Stomach (tissue), 9 donors: ENCODE measurements around the gene RASGRP1. TPM values are rescaled to one million over a fixed set of nuclear protein-coding genes. Genes with fewer than 3 reads are reported as not detected.

Experiments used
- DNase-seq, 2 donors: peaks; one replicate each; pipeline versions ENCODE4 v3.0.0 to v3.0.0-alpha.2; 2013 to 2019
- H3K27ac ChIP-seq, 5 donors: fragments of 200-600 bp in 4 of 5; sonication (generic) in 4 of 5; one replicate each; pipeline ENCODE4 v1.5.1; 2013 to 2019; ENCODE audit warnings: mild to moderate bottlenecking in 1 of 5, moderate library complexity in 1 of 5
- H3K27me3 ChIP-seq, 3 donors: fragments of 200-600 bp; sonication (generic); one replicate each; pipeline ENCODE4 v1.5.1; 2017 to 2019; ENCODE audit warnings: mixed run types in 1 of 3
- H3K36me3 ChIP-seq, 4 donors: fragments of 200-600 bp; sonication (generic); 1 replicate in 3 of 4; 2 replicates in 1 of 4; pipeline ENCODE4 v1.5.1; 2016 to 2019
- H3K4me1 ChIP-seq, 4 donors: fragments of 200-600 bp; sonication (generic); one replicate each; pipeline ENCODE4 v1.5.1; 2016 to 2019
- H3K4me3 ChIP-seq, 4 donors: fragments of 200-600 bp; sonication (generic) in 3 of 4; one replicate each; pipeline ENCODE4 v1.5.1; 2016 to 2019; ENCODE audit warnings: mild to moderate bottlenecking in 1 of 4
- H3K9me3 ChIP-seq, 4 donors: fragments of 200-600 bp; sonication (generic); one replicate each; pipeline ENCODE4 v1.5.1; 2016 to 2019
- EP300 ChIP-seq: sonication (generic); formaldehyde crosslinking; IDR thresholded peaks from one replicate; pipeline ENCODE4 v1.6.1; 2017; ENCODE audit warnings: antibody characterized with exemption
- POLR2A ChIP-seq, 4 donors: fragments of 450-650 bp; IDR thresholded peaks; one replicate each; pipeline ENCODE4 v1.6.1; 2016; ENCODE audit warnings: antibody characterized with exemption in 4 of 4, control low read depth in 2 of 4, mild to moderate bottlenecking in 1 of 4, moderate library complexity in 1 of 4
- POLR2AphosphoS5 ChIP-seq, 3 donors: sonication (generic); formaldehyde crosslinking; IDR thresholded peaks; one replicate each; pipeline ENCODE4 v1.6.1; 2016; ENCODE audit warnings: antibody characterized with exemption in 3 of 3
- WGBS, 5 donors: extraction: QIAGEN DNeasy Blood & Tissue Kit in 3 of 5; methylation state at CpG; one replicate each; pipeline versions ENCODE4 v1.1.5 to v1.1.7; 2013 to 2018; 5-methylcytosine and 5-hydroxymethylcytosine counted together
- intact Hi-C: fragments of 100-400 bp; cut with DNase I; formaldehyde crosslinking; loops from one replicate; pipeline ENCODE4 v1.15.1; 2023; ENCODE audit warnings: low total_unique reads
- polyA plus RNA-seq, 3 donors: library from polyadenylated mRNA; stranded (reverse); fragments of 200-250 nt; gene quantifications; one replicate each; pipeline ENCODE4 v1.2.3, GENCODE V29; 2013
- total RNA-seq, 5 donors: library from RNA; depleted of rRNA; stranded (reverse); fragments of >200 nt; gene quantifications; one replicate each; pipeline versions ENCODE4 v1.1.0 to v1.2.3, GENCODE V29; 2014 to 2016
- TF ChIP-seq, protein P1 (sequence below), 7 experiments: fragments of 450-650 bp in 4 of 7; fragments of 200-600 bp in 3 of 7; sonication (generic) in 3 of 7; IDR thresholded peaks; one replicate each; pipeline ENCODE4 v1.5.1; 2016 to 2019; ENCODE audit warnings: antibody characterized with exemption in 7 of 7, control low read depth in 2 of 7, mild to moderate bottlenecking in 1 of 7
- donor health status: healthy with polysubstance abuse.
- donor health status: Bipolar disorder and iron deficiency.
- donor health status: healthy.

RASGRP1 gene
- total and polyA plus RNA-seq, 8 donors: 0.29 to 12.3 (median 2.8) TPM

DNA sequence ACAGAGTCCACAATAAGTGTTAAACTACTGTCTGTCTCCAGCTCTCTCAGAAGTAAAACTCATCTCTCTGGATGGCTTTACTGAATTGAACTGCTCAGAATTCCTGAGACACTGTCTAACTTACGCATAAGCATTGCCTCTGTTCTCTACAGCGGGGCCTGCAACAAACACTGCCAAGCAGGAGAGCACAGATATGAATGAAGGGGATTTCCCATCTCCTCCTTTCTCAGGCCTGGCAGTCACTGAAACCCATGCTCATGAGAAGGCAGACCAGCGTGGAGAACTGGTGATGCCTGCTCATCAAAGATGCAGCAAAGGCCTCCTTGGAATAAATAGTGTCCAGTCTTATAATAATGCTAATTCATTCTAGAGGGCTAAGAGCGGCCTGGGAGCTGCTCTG lies 10.3 kb downstream of the RASGRP1 start:
- DNase-seq: no peak
- no peaks in the 10 kb centered on the region for H3K36me3 ChIP-seq
- TF ChIP-seq POLR2A (IDR thresholded peaks at IDR 0.05) (no peak), POLR2AphosphoS5 (IDR thresholded peaks at IDR 0.05) (no peak), EP300 (no peak)
- TF ChIP-seq, protein P1, sequence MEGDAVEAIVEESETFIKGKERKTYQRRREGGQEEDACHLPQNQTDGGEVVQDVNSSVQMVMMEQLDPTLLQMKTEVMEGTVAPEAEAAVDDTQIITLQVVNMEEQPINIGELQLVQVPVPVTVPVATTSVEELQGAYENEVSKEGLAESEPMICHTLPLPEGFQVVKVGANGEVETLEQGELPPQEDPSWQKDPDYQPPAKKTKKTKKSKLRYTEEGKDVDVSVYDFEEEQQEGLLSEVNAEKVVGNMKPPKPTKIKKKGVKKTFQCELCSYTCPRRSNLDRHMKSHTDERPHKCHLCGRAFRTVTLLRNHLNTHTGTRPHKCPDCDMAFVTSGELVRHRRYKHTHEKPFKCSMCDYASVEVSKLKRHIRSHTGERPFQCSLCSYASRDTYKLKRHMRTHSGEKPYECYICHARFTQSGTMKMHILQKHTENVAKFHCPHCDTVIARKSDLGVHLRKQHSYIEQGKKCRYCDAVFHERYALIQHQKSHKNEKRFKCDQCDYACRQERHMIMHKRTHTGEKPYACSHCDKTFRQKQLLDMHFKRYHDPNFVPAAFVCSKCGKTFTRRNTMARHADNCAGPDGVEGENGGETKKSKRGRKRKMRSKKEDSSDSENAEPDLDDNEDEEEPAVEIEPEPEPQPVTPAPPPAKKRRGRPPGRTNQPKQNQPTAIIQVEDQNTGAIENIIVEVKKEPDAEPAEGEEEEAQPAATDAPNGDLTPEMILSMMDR (IDR thresholded peaks at IDR 0.05): no peak
- H3K4me3 ChIP-seq: no peak overlapping the region
- H3K9me3 ChIP-seq: no peaks in the 10 kb centered on the region
- no peaks in the 10 kb centered on the region for H3K4me1 ChIP-seq
- H3K27ac ChIP-seq: no peak overlapping the region
- H3K27me3 ChIP-seq: peaks cover 0 to 6% (median 0%) of the 10 kb centered on the region in 3 donors
- intact Hi-C loops: no loop called here
- WGBS, 5 donors: 56 to 76% (median 59%) methylated on average over 4 of the region's 4 CpGs

DNA sequence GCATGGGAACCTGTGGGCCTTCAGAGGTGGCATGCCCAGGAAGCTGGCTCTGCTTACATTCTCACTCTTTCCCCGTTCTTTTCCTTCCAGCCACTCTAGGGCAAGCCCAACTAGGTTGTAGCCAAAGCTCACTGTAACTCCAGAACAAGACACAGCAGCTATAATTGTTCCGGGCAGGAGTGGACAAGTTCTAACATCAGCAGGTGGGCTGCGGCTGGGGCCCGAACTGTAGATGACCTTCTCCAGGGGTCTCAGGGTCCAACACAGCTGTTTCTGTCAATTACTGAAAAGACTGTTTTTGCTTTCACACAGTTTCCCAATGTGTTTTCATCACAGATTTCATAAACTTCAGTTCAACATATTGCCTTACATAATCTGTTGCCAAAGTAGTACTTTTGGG lies 11.5 kb downstream of the RASGRP1 start:
- DNase-seq: no peak
- Histone ChIP-seq H3K36me3 (no peaks in the 10 kb centered on the region), H3K27me3 (peaks cover 0 to 14% (median 0%) of the 10 kb centered on the region in 3 donors), H3K9me3 (no peaks in the 10 kb centered on the region), H3K27ac (no peak overlapping the region), H3K4me1 (no peaks in the 10 kb centered on the region), H3K4me3 (no peak overlapping the region)
- intact Hi-C loops: no loop called here
- WGBS, 5 donors: 76 to 90% (median 81%) methylated on average over 4 of the region's 4 CpGs
- TF ChIP-seq POLR2A (IDR thresholded peaks at IDR 0.05): no peak
- TF ChIP-seq EP300: no peak
- TF ChIP-seq POLR2AphosphoS5 (IDR thresholded peaks at IDR 0.05): no peak
- TF ChIP-seq, protein P1 (IDR thresholded peaks at IDR 0.05): no peak

DNA sequence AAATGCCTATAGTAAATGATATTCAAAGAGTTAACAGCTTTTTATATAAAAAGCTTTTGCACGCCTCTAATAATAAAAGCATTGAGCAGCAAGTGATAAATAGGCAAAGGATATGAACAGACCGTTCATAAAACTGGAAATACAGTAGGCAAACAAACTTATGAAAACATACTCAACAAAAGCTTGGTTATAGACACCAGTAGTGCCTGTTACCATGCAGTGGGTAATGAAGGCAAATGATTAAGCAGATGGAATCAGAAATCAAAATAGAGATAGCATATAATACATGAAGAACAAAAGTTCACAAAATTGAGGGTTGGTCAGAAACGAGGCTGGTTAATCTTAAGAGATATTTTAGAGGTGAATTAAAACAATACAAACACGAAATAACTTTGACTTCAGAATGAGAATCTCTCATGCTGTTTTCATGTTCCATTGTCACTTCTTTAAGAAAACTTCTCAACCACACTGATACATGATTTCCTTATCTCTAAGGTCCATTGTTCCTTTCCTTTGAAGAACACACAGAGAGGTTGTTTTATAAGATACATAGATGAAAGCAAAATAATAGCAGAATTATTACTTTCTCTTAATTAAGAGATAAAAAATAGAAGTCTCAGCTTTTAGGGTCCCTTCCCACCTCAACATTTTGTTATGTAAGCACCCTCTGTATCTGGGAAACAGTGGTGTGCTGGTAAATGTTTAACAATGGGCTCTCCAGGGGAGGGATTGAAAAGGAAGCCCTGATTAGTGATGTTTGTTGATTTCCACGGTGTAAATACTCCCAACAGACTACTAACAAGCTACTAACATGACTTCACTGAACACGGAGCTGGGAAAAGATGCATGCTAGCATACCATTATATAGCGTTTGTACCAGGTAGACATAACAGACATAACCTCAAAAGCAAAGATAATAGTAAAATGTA lies 12.6 kb downstream of the RASGRP1 start:
- H3K27ac ChIP-seq: no peak overlapping the region
- TF ChIP-seq EP300: no peak
- TF ChIP-seq POLR2AphosphoS5 (IDR thresholded peaks at IDR 0.05): no peak
- intact Hi-C loops: no loop called here
- H3K36me3 ChIP-seq: no peaks in the 10 kb centered on the region
- H3K4me1 ChIP-seq: no peaks in the 10 kb centered on the region
- no peaks in the 10 kb centered on the region for H3K9me3 ChIP-seq
- H3K4me3 ChIP-seq: no peak overlapping the region
- peaks cover 0 to 14% (median 0%) of the 10 kb centered on the region in 3 donors for H3K27me3 ChIP-seq
- 20 to 37% (median 27%) methylated on average over 7 of the region's 7 CpGs for WGBS, 5 donors
- no peak for DNase-seq

DNA sequence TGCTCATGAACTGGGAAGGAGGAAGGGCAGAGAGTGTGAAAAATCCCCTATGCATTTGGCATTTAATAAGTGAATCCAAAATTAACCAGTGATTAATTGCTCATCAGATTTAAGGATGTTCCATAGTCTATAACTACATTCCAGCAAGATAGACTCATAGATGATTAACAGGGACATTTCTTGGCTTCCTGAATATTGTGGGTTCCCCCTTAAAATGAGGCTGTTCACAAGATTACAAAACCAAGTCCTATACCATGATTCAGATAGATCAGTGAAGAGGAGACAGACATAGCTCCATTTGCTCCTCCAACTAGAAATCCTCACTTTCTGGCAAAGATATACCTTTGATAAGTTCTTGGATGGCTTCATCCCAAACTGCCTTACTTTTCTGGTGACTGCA lies 15.4 kb downstream of the RASGRP1 start:
- H3K9me3 ChIP-seq: no peaks in the 10 kb centered on the region
- DNase-seq: no peak
- no peak overlapping the region for H3K4me3 ChIP-seq
- no peaks in the 10 kb centered on the region for H3K36me3 ChIP-seq
- intact Hi-C loops: no loop called here
- H3K4me1 ChIP-seq: no peaks in the 10 kb centered on the region
- no peak overlapping the region for H3K27ac ChIP-seq
- TF ChIP-seq POLR2AphosphoS5 (IDR thresholded peaks at IDR 0.05) (no peak), POLR2A (IDR thresholded peaks at IDR 0.05) (no peak), EP300 (no peak)
- peaks cover 0 to 14% (median 0%) of the 10 kb centered on the region in 3 donors for H3K27me3 ChIP-seq

DNA sequence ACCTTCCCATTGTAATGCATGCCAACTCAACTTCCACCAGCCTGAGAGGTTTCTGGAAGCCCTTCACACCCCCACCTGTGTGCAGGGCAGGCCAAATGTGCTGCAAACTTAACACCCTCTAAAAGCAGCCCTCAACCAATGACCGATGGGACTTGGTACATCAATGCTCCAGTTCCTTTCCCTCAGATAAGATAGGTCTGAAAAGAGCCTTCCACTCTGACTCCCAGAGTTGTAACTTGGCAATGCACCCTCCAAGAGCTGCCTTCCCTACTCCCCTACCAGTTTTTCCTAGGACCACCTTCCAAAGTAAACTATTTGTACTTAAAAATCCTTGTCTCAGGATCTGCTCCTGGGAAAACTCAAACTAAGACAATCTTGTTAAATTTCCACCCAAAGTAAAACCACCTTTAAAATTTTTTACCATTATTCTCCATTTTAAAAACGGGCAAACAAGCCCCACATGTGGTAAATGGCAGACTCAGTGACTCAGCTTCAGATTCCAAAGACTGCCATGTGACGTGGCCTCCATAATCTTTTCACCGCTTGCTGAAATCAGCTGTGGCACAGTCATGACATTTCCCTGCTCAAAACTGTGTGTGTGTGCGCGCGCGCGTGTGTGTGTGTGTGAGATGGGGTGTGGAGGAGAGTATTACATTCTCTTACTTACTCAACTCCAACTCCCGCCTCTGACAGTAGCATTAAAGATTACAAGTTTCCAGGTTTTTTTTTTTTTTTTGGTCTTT lies 17.2 kb downstream of the RASGRP1 start:
- Histone ChIP-seq H3K27ac (no peak overlapping the region), H3K36me3 (no peaks in the 10 kb centered on the region), H3K4me3 (no peak overlapping the region), H3K27me3 (peaks cover 0 to 14% (median 0%) of the 10 kb centered on the region in 3 donors), H3K4me1 (no peaks in the 10 kb centered on the region), H3K9me3 (no peaks in the 10 kb centered on the region)
- intact Hi-C loops: no loop called here
- 80 to 90% (median 86%) methylated on average over 10 of the region's 10 CpGs for WGBS, 5 donors
- no peak for DNase-seq
- TF ChIP-seq POLR2A (IDR thresholded peaks at IDR 0.05) (no peak), POLR2AphosphoS5 (IDR thresholded peaks at IDR 0.05) (no peak)
- TF ChIP-seq, protein P1 (IDR thresholded peaks at IDR 0.05): no peak
